Uterus (tissue), 2 donors: ENCODE data around the gene SPRN.

Source experiments
- CTCF ChIP-seq, 4 experiments: fragments of 200-600 bp in 2 of 4; fragments of 450-650 bp in 2 of 4; sonication (generic) in 2 of 4; IDR thresholded peaks; one replicate each; pipeline ENCODE4 v1.5.1; 2016 to 2019; ENCODE audit warnings: antibody characterized with exemption in 4 of 4, mild to moderate bottlenecking in 2 of 4, moderate library complexity in 1 of 4
- POLR2A ChIP-seq, 2 donors: fragments of 450-650 bp; IDR thresholded peaks; one replicate each; pipeline ENCODE4 v1.6.1; 2016; ENCODE audit warnings: antibody characterized with exemption in 2 of 2, mild to moderate bottlenecking in 1 of 2, moderate library complexity in 1 of 2

- TF ChIP-seq POLR2A (IDR thresholded peaks at IDR 0.05) (no peak), CTCF (IDR thresholded peaks at IDR 0.05) (no peak)
These were observed 29.6 kb downstream of the SPRN start for GRCh38 chr10:133394801-133395221.
